Sigmoid colon (tissue), 7 donors: ENCODE measurements around the gene ZNF385C. TPM values are rescaled to one million over a fixed set of nuclear protein-coding genes. Genes with fewer than 3 reads are reported as not detected.

Experiments
- DNase-seq: peaks from one replicate; pipeline ENCODE4 v3.0.0-alpha.2; 2019
- H3K27ac ChIP-seq, 4 donors: fragments of 200-600 bp; sonication (generic); one replicate each; pipeline ENCODE4 v1.5.1; 2016 to 2019; ENCODE audit warnings: mild to moderate bottlenecking in 1 of 4
- H3K27me3 ChIP-seq, 3 donors: fragments of 200-600 bp; sonication (generic); one replicate each; pipeline ENCODE4 v1.5.1; 2019; ENCODE audit warnings: mild to moderate bottlenecking in 1 of 3
- H3K36me3 ChIP-seq, 4 donors: fragments of 200-600 bp; sonication (generic); one replicate each; pipeline ENCODE4 v1.5.1; 2016 to 2019
- H3K4me1 ChIP-seq, 4 donors: fragments of 200-600 bp; sonication (generic); one replicate each; pipeline ENCODE4 v1.5.1; 2017 to 2019
- H3K4me3 ChIP-seq, 4 donors: fragments of 200-600 bp; sonication (generic); one replicate each; pipeline ENCODE4 v1.5.1; 2017 to 2019; ENCODE audit warnings: mild to moderate bottlenecking in 2 of 4, moderate library complexity in 1 of 4
- H3K9me3 ChIP-seq, 4 donors: fragments of 200-600 bp in 3 of 4; sonication (generic) in 3 of 4; one replicate each; pipeline versions ENCODE4 v1.5.1 to v1.6.1; 2013 to 2019
- CTCF ChIP-seq, 4 experiments: fragments of 450-650 bp in 3 of 4; fragments of 200-600 bp in 1 of 4; IDR thresholded peaks; one replicate each; pipeline ENCODE4 v1.5.1; 2016 to 2019; ENCODE audit warnings: antibody characterized with exemption in 4 of 4, mild to moderate bottlenecking in 3 of 4, moderate library complexity in 2 of 4
- EP300 ChIP-seq, 4 donors: sonication (generic); formaldehyde crosslinking; IDR thresholded peaks; one replicate each; pipeline ENCODE4 v1.6.1; 2017; ENCODE audit warnings: antibody characterized with exemption in 4 of 4
- POLR2A ChIP-seq, 2 donors: fragments of 450-650 bp; IDR thresholded peaks; one replicate each; pipeline ENCODE4 v1.6.1; 2016; ENCODE audit warnings: antibody characterized with exemption in 2 of 2, mild to moderate bottlenecking in 2 of 2, moderate library complexity in 2 of 2
- POLR2AphosphoS5 ChIP-seq, 4 donors: sonication (generic); formaldehyde crosslinking; IDR thresholded peaks; one replicate each; pipeline ENCODE4 v1.6.1; 2017; ENCODE audit warnings: antibody characterized with exemption in 4 of 4
- WGBS, 2 donors: extraction: QIAGEN DNeasy Blood & Tissue Kit; methylation state at CpG; one replicate each; pipeline ENCODE4 v1.1.7; 2013; 5-methylcytosine and 5-hydroxymethylcytosine counted together
- intact Hi-C: fragments of 100-400 bp; cut with DNase I; formaldehyde crosslinking; loops from one replicate; pipeline ENCODE4 v1.15.1; 2023
- polyA plus RNA-seq, 3 donors: library from polyadenylated mRNA; stranded (reverse); fragments of 200-250 nt; gene quantifications; one replicate each; pipeline ENCODE4 v1.2.3, GENCODE V29; 2013
- total RNA-seq, 4 donors: library from RNA; depleted of rRNA; stranded (reverse); fragments of >200 nt; gene quantifications; one replicate each; pipeline ENCODE4 v1.1.0, GENCODE V29; 2016
- donor health status: healthy with polysubstance abuse.
- donor health status: Bipolar disorder and iron deficiency.
- donor health status: healthy.

Gene ZNF385C
- total and polyA plus RNA-seq, 7 donors: 0.33 to 0.60 (median 0.42) TPM; not detected in 4

GRCh38 chr17:42055027-42055426, 43.2 kb downstream of the ZNF385C start:
- Histone ChIP-seq H3K4me3 (no peak overlapping the region), H3K36me3 (no peaks in the 10 kb centered on the region), H3K27me3 (peaks cover 0 to 63% (median 14%) of the 10 kb centered on the region in 3 donors), H3K9me3 (no peaks in the 10 kb centered on the region), H3K27ac (no peak overlapping the region), H3K4me1 (peaks cover 0 to 11% (median 8%) of the 10 kb centered on the region in 4 donors)
- TF ChIP-seq CTCF (IDR thresholded peaks at IDR 0.05) (no peak), EP300 (IDR thresholded peaks at IDR 0.05) (no peak), POLR2A (IDR thresholded peaks at IDR 0.05) (no peak), POLR2AphosphoS5 (IDR thresholded peaks at IDR 0.05) (no peak)
- DNase-seq: no peak
- 41 to 47% methylated on average over 3 of the region's 3 CpGs for WGBS, 2 donors
- intact Hi-C loops: no loop called here

GRCh38 chr17:42053731-42054500, 44.4 kb downstream of the ZNF385C start:
- H3K27me3 ChIP-seq: peaks cover 0 to 63% (median 14%) of the 10 kb centered on the region in 3 donors
- intact Hi-C loops: no loop called here
- no peaks in the 10 kb centered on the region for H3K9me3 ChIP-seq
- no peaks in the 10 kb centered on the region for H3K36me3 ChIP-seq
- WGBS, 2 donors: 45 to 61% methylated on average over 12 of the region's 12 CpGs
- H3K4me3 ChIP-seq: no peak overlapping the region
- TF ChIP-seq CTCF (IDR thresholded peaks at IDR 0.05) (no peak), EP300 (IDR thresholded peaks at IDR 0.05) (no peak), POLR2A (IDR thresholded peaks at IDR 0.05) (no peak), POLR2AphosphoS5 (IDR thresholded peaks at IDR 0.05) (no peak)
- DNase-seq: no peak
- H3K27ac ChIP-seq: no peak overlapping the region
- peaks cover 0 to 16% (median 9%) of the 10 kb centered on the region in 4 donors for H3K4me1 ChIP-seq

GRCh38 chr17:42052346-42052877, 45.9 kb downstream of the ZNF385C start:
- intact Hi-C loops: no loop called here
- DNase-seq: no peak
- H3K4me1 ChIP-seq: peaks cover 0 to 16% (median 9%) of the 10 kb centered on the region in 4 donors
- no peak overlapping the region for H3K27ac ChIP-seq
- H3K4me3 ChIP-seq: no peak overlapping the region
- peaks cover 0 to 57% (median 14%) of the 10 kb centered on the region in 3 donors for H3K27me3 ChIP-seq
- no peaks in the 10 kb centered on the region for H3K36me3 ChIP-seq
- TF ChIP-seq CTCF (IDR thresholded peaks at IDR 0.05) (no peak), EP300 (IDR thresholded peaks at IDR 0.05) (no peak), POLR2AphosphoS5 (IDR thresholded peaks at IDR 0.05) (no peak), POLR2A (IDR thresholded peaks at IDR 0.05) (no peak)
- no peaks in the 10 kb centered on the region for H3K9me3 ChIP-seq
- WGBS, 2 donors: 78 to 83% methylated on average over 6 of the region's 6 CpGs

- Histone ChIP-seq H3K4me3 (no peak overlapping the region), H3K27ac (no peak overlapping the region), H3K27me3 (peaks cover 0 to 57% (median 14%) of the 10 kb centered on the region in 3 donors), H3K9me3 (no peaks in the 10 kb centered on the region), H3K4me1 (peaks cover 0 to 16% (median 9%) of the 10 kb centered on the region in 4 donors), H3K36me3 (no peaks in the 10 kb centered on the region)
- intact Hi-C loops: no loop called here
- TF ChIP-seq CTCF (IDR thresholded peaks at IDR 0.05) (no peak), POLR2A (IDR thresholded peaks at IDR 0.05) (no peak), POLR2AphosphoS5 (IDR thresholded peaks at IDR 0.05) (no peak), EP300 (IDR thresholded peaks at IDR 0.05) (no peak)
- 93 to 95% methylated on average over 7 of the region's 7 CpGs for WGBS, 2 donors
- DNase-seq: no peak
These were observed 46.6 kb downstream of the ZNF385C start for GRCh38 chr17:42051645-42052044.
